Panc1 (cell line): ENCODE results near the gene ZDHHC4. TPM values are rescaled to one million over a fixed set of nuclear protein-coding genes. Genes with fewer than 3 reads are reported as not detected.

Experiments
- ATAC-seq: fragments of 200-7000 bp; cut with Tn5 transposase; 2 replicates; pipeline ENCODE4 v1.9.1; 2020; ENCODE audit warnings: mild to moderate bottlenecking, moderate library complexity
- BruUV-seq: library from RNA; stranded (reverse); fragments of 400-500 nt; replicated peaks from 2 replicates; lab custom pipeline; 2021; lab: Mats Ljungman, UMichigan
- CTCF ChIA-PET: fragments of 300-600 bp; sonication (Branson Sonifier 250); formaldehyde crosslinking; loops from one replicate; lab custom pipeline; 2022; ENCODE audit warnings: antibody characterized with exemption; lab: Charles Lee
- POLR2A ChIA-PET: fragments of 300-600 bp; sonication (Branson Sonifier 250); formaldehyde crosslinking; loops from one replicate; lab custom pipeline; 2022; ENCODE audit warnings: antibody characterized with exemption; lab: Charles Lee
- DNase-seq: peaks from one replicate; pipeline ENCODE4 v3.0.0-alpha.2; 2010; ENCODE audit warnings: low read depth, low spot score
- H3K27ac ChIP-seq: 2 replicates; pipeline ENCODE4 v1.5.1; 2011; ENCODE audit warnings: mild to moderate bottlenecking, low read length, inconsistent platforms
- H3K27me3 ChIP-seq: fragments of 200-500 bp; sonication (Bioruptor generic); 2 replicates; pipeline ENCODE4 v1.6.0; 2014; ENCODE audit warnings: low read length, inconsistent platforms; ENCODE audit not compliant: control insufficient read depth, insufficient read depth
- H3K36me3 ChIP-seq: fragments of 200-500 bp; sonication (Bioruptor generic); 2 replicates; pipeline ENCODE4 v1.5.1; 2014; ENCODE audit warnings: inconsistent platforms, mild to moderate bottlenecking, low read length, moderate library complexity; ENCODE audit not compliant: control insufficient read depth, insufficient read depth
- H3K4me1 ChIP-seq: 2 replicates; pipeline ENCODE4 v1.5.1; 2011; ENCODE audit warnings: inconsistent platforms, mild to moderate bottlenecking, low read length, moderate library complexity; ENCODE audit not compliant: control insufficient read depth, insufficient read depth
- H3K4me3 ChIP-seq, 2 experiments: 2 replicates each; pipeline ENCODE4 v1.5.1; 2011 to 2012; ENCODE audit warnings: low read depth in 2 of 2, low read length in 2 of 2, mild to moderate bottlenecking in 2 of 2, inconsistent platforms in 1 of 2, moderate library complexity in 1 of 2
- H3K9me3 ChIP-seq: fragments of 200-500 bp; sonication (Bioruptor generic); 2 replicates; pipeline ENCODE4 v1.5.1; 2014; ENCODE audit warnings: low read depth, mild to moderate bottlenecking, inconsistent platforms, low read length, moderate library complexity; ENCODE audit not compliant: control insufficient read depth, insufficient read depth
- CTCF ChIP-seq: fragments of 450-650 bp; IDR thresholded peaks from 2 replicates; pipeline ENCODE4 v1.5.1; 2017; ENCODE audit warnings: mild to moderate bottlenecking
- POLR2AphosphoS5 ChIP-seq: IDR thresholded peaks from 2 replicates; pipeline ENCODE4 v1.6.1; 2012; ENCODE audit warnings: mild to moderate bottlenecking, low read depth, low read length, moderate library complexity
- REST ChIP-seq, 2 experiments: IDR thresholded peaks; 2 replicates each; pipeline ENCODE4 v1.6.1; 2011 to 2012; ENCODE audit warnings: low read depth in 2 of 2, control low read depth in 1 of 2, low read length in 1 of 2, mild to moderate bottlenecking in 1 of 2, moderate library complexity in 1 of 2; ENCODE audit not compliant: insufficient read depth in 1 of 2
- SIN3A ChIP-seq: IDR thresholded peaks from 2 replicates; pipeline ENCODE4 v1.6.1; 2012; ENCODE audit warnings: low read depth, mild to moderate bottlenecking, low read length, moderate library complexity, borderline replicate concordance; ENCODE audit not compliant: insufficient read depth
- TCF7L2 ChIP-seq: IDR thresholded peaks from 2 replicates; pipeline ENCODE4 v1.6.1; 2011; ENCODE audit warnings: mild to moderate bottlenecking, low read depth, low read length, inconsistent platforms
- in situ Hi-C: cut with HindIII; loops from 2 replicates; pipeline ENCODE4 v1.10.0; 2016; ENCODE audit warnings: low sequenced_read_pairs, low pct_unique_long_range_greater_than_20kb
- intact Hi-C: fragments of 100-400 bp; cut with micrococcal nuclease; formaldehyde crosslinking; loops from one replicate; pipeline ENCODE4 v1.10.0; 2022; ENCODE audit not compliant: unreplicated experiment
- total RNA-seq: library from RNA; stranded (reverse); gene quantifications from one replicate; pipeline ENCODE4 v1.2.1, GENCODE V29; 2021; ENCODE audit not compliant: unreplicated experiment

ZDHHC4 gene
- total RNA-seq, 1 experiment from 2014 or later, result 113 TPM

- CTCF ChIA-PET, result interaction anchor here (0.6 kb wide), 1 partner anchor 8 kb away, joined by 10 read pairs; no protein-coding TSS in a partner anchor
- POLR2A ChIA-PET, result interaction anchor here (0.6 kb wide), 1 partner anchor 294 kb away, joined by 3 read pairs; no protein-coding TSS in a partner anchor
- TF ChIP-seq TCF7L2 (no peak), SIN3A (no peak), POLR2AphosphoS5 (no peak), REST (IDR thresholded peaks at IDR 0.05; ENCODE audit: insufficient read depth in 1 of 2, low read depth in 2 of 2, low read length in 1 of 2) (no peak), CTCF (no peak)
- H3K36me3 ChIP-seq, result no peaks in the 10 kb centered on the region
- H3K9me3 ChIP-seq, result no peaks in the 10 kb centered on the region
- in situ Hi-C loops, result no loop called here
- DNase-seq (no peak), ATAC-seq (peak; percentile 19; the same call in 1 of the 2 replicates)
- no TSS peak for BruUV-seq
- intact Hi-C loops, result no loop called here
- H3K27ac ChIP-seq, result no peak within 1 kb of the TSS
- H3K4me3 ChIP-seq, result no peak within 1 kb of the TSS
- no peaks in the 10 kb centered on the region for H3K27me3 ChIP-seq
- no peaks in the 10 kb centered on the region for H3K4me1 ChIP-seq
These were observed 26.2 kb upstream of the ZDHHC4 start, which contains the start of gene GRID2IP for GRCh38 chr7:6551016-6551511. TSS of gene GRID2IP (minus strand) at chr7:6551461. CDS start at chr7:6551436, 25 bp downstream.

- intact Hi-C loops (no loop called here), in situ Hi-C loops (no loop called here)
- Histone ChIP-seq H3K4me3 (no peak overlapping the region), H3K9me3 (no peaks in the 10 kb centered on the region), H3K36me3 (no peaks in the 10 kb centered on the region), H3K27ac (no peak overlapping the region), H3K27me3 (no peaks in the 10 kb centered on the region), H3K4me1 (no peaks in the 10 kb centered on the region)
- TF ChIP-seq POLR2AphosphoS5 (no peak), CTCF (no peak)
- ChIA-PET CTCF (interaction anchor here (0.8 kb wide), 1 partner anchor 37 kb away, joined by 3 read pairs; no protein-coding TSS in a partner anchor), POLR2A (no interaction called here)
- no TSS peak for BruUV-seq
- peak; percentile 49; the same call in 1 of the 2 replicates for ATAC-seq
- no peak for DNase-seq
These were observed 23.7 kb upstream of the ZDHHC4 start for GRCh38 chr7:6553448-6554044.
